ENCODE measurements around the gene IGFLR1. TPM values are rescaled to one million over a fixed set of nuclear protein-coding genes. Genes with fewer than 3 reads are reported as not detected.

Gene IGFLR1
- total RNA-seq, 6 experiments from 2014 or later: 0.76 to 2.8 (median 1.4) TPM

- H3K36me3 Mint-ChIP-seq (ENCODE audit: low read depth): no peaks in the 10 kb centered on the region
- H3K27ac Mint-ChIP-seq: no peak within 1 kb of the TSS
- H3K4me1 Mint-ChIP-seq (ENCODE audit: low read depth): peaks cover 6% of the 10 kb centered on the region
- no peaks in the 10 kb centered on the region for H3K9me3 Mint-ChIP-seq
- H3K27me3 Mint-ChIP-seq (ENCODE audit: insufficient read depth): peaks cover 2% of the 10 kb centered on the region
- H3K4me3 Mint-ChIP-seq: no peak within 1 kb of the TSS
- no peak for TF ChIP-seq CTCF (IDR thresholded peaks at IDR 0.05)
- peak; percentile 26 for DNase-seq
Observed at GRCh38 chr19:35704218-35704617, 38.0 kb downstream of the IGFLR1 start, which contains the start of gene ZBTB32. ZBTB32 (plus strand) TSS chr19:35704558; CDS start chr19:35714627, 10,069 bp downstream.

- no peak overlapping the region for H3K4me3 Mint-ChIP-seq
- no peak overlapping the region for H3K27ac Mint-ChIP-seq
- H3K36me3 Mint-ChIP-seq (ENCODE audit: low read depth): no peaks in the 10 kb centered on the region
- no peak for DNase-seq
- no peaks in the 10 kb centered on the region for H3K9me3 Mint-ChIP-seq
- peaks cover 2% of the 10 kb centered on the region for H3K27me3 Mint-ChIP-seq (ENCODE audit: insufficient read depth)
- peaks cover 6% of the 10 kb centered on the region for H3K4me1 Mint-ChIP-seq (ENCODE audit: low read depth)
- TF ChIP-seq CTCF (IDR thresholded peaks at IDR 0.05): no peak
Observed at GRCh38 chr19:35703343-35703742, 38.9 kb downstream of the IGFLR1 start.

- H3K4me3 Mint-ChIP-seq: peak overlapping the region; percentile 97
- H3K27ac Mint-ChIP-seq: peak overlapping the region; percentile 22; the same call in 1 of the 2 replicates
- TF ChIP-seq CTCF (IDR thresholded peaks at IDR 0.05): no peak
- no peaks in the 10 kb centered on the region for H3K9me3 Mint-ChIP-seq
- peaks cover 2% of the 10 kb centered on the region for H3K27me3 Mint-ChIP-seq (ENCODE audit: insufficient read depth)
- peak; percentile 96 for DNase-seq
- H3K4me1 Mint-ChIP-seq (ENCODE audit: low read depth): peaks cover 6% of the 10 kb centered on the region
- H3K36me3 Mint-ChIP-seq (ENCODE audit: low read depth): no peaks in the 10 kb centered on the region
Observed at GRCh38 chr19:35702223-35703012, 39.8 kb downstream of the IGFLR1 start.

- Mint-ChIP-seq H3K27ac (no peak overlapping the region), H3K4me3 (no peak overlapping the region), H3K4me1 (ENCODE audit: low read depth) (no peaks in the 10 kb centered on the region; the same call in 1 of the 2 replicates), H3K27me3 (ENCODE audit: insufficient read depth) (peaks cover 6% of the 10 kb centered on the region), H3K36me3 (ENCODE audit: low read depth) (no peaks in the 10 kb centered on the region), H3K9me3 (no peaks in the 10 kb centered on the region)
- DNase-seq: no peak
- TF ChIP-seq CTCF (IDR thresholded peaks at IDR 0.05): no peak
Observed at GRCh38 chr19:35696835-35697234, 45.4 kb downstream of the IGFLR1 start.

GRCh38 chr19:35695895-35696422, 46.3 kb downstream of the IGFLR1 start:
- no peak overlapping the region for H3K27ac Mint-ChIP-seq
- peaks cover 6% of the 10 kb centered on the region for H3K27me3 Mint-ChIP-seq (ENCODE audit: insufficient read depth)
- no peak overlapping the region for H3K4me3 Mint-ChIP-seq
- no peaks in the 10 kb centered on the region for H3K9me3 Mint-ChIP-seq
- H3K36me3 Mint-ChIP-seq (ENCODE audit: low read depth): no peaks in the 10 kb centered on the region
- TF ChIP-seq CTCF (IDR thresholded peaks at IDR 0.05): no peak
- H3K4me1 Mint-ChIP-seq (ENCODE audit: low read depth): no peaks in the 10 kb centered on the region
- DNase-seq: no peak
